Trophoblast cell (in vitro differentiated cells and primary cell): ENCODE results near the gene SHROOM2.

Source experiments
- DNase-seq, 2 donors: peaks; one replicate each; pipeline ENCODE4 v3.0.0-alpha.2; 2016
- H2AFZ ChIP-seq: 2 replicates; pipeline ENCODE4 v1.6.1; 2013; ENCODE audit warnings: low read length, moderate library complexity, mild to moderate bottlenecking; ENCODE audit not compliant: insufficient read depth, poor library complexity
- H2AK5ac ChIP-seq: 2 replicates; pipeline ENCODE4 v1.6.1; 2013; ENCODE audit warnings: mild to moderate bottlenecking, low read length
- H2BK120ac ChIP-seq: 2 replicates; pipeline ENCODE4 v1.6.1; 2013; ENCODE audit warnings: low read length, mild to moderate bottlenecking, moderate library complexity; ENCODE audit not compliant: insufficient read depth, poor library complexity
- H2BK12ac ChIP-seq: 2 replicates; pipeline ENCODE4 v1.6.1; 2013; ENCODE audit warnings: mild to moderate bottlenecking, low read length, moderate library complexity
- H2BK5ac ChIP-seq: 2 replicates; pipeline ENCODE4 v1.6.1; 2013; ENCODE audit warnings: low read length, low read depth, moderate library complexity, mild to moderate bottlenecking; ENCODE audit not compliant: poor library complexity
- H3K14ac ChIP-seq: 2 replicates; pipeline ENCODE4 v1.6.1; 2013; ENCODE audit warnings: mild to moderate bottlenecking, low read length
- H3K18ac ChIP-seq: 2 replicates; pipeline ENCODE4 v1.6.1; 2013; ENCODE audit warnings: mild to moderate bottlenecking, low read length
- H3K23ac ChIP-seq: 2 replicates; pipeline ENCODE4 v1.6.1; 2013; ENCODE audit warnings: low read length
- H3K27ac ChIP-seq: 2 replicates; pipeline ENCODE4 v1.5.1; 2013; ENCODE audit warnings: low read depth, mild to moderate bottlenecking, inconsistent platforms, low read length, moderate library complexity
- H3K27me3 ChIP-seq: 2 replicates; pipeline ENCODE4 v1.6.1; 2013; ENCODE audit warnings: inconsistent platforms, mild to moderate bottlenecking, low read length, moderate library complexity; ENCODE audit not compliant: insufficient read depth
- H3K36me3 ChIP-seq, 2 experiments: 1 replicate in 1 of 2; 2 replicates in 1 of 2; pipeline ENCODE4 v1.6.1; 2013; ENCODE audit warnings: low read length in 2 of 2, mild to moderate bottlenecking in 2 of 2, moderate library complexity in 1 of 2; ENCODE audit not compliant: insufficient read depth in 2 of 2, control insufficient read depth in 1 of 2
- H3K4ac ChIP-seq: 2 replicates; pipeline ENCODE4 v1.6.1; 2013; ENCODE audit warnings: low read depth, mild to moderate bottlenecking, low read length, moderate library complexity
- H3K4me1 ChIP-seq, 2 experiments: 1 replicate in 1 of 2; 2 replicates in 1 of 2; pipeline ENCODE4 v1.6.1; 2013; ENCODE audit warnings: low read length in 2 of 2, mild to moderate bottlenecking in 2 of 2, moderate library complexity in 1 of 2; ENCODE audit not compliant: insufficient read depth in 2 of 2, control insufficient read depth in 1 of 2
- H3K4me2 ChIP-seq: 2 replicates; pipeline ENCODE4 v1.6.1; 2013; ENCODE audit warnings: inconsistent platforms, mild to moderate bottlenecking, low read length, moderate library complexity
- H3K4me3 ChIP-seq: 2 replicates; pipeline ENCODE4 v1.5.1; 2013; ENCODE audit warnings: mild to moderate bottlenecking, low read depth, low read length, inconsistent platforms
- H3K79me1 ChIP-seq: one replicate; pipeline ENCODE4 v1.6.1; 2013; ENCODE audit warnings: low read length
- H3K79me2 ChIP-seq: 2 replicates; pipeline ENCODE4 v1.6.1; 2013; ENCODE audit warnings: low read length, mild to moderate bottlenecking; ENCODE audit not compliant: control insufficient read depth, insufficient read depth, poor library complexity
- H3K9ac ChIP-seq: 2 replicates; pipeline ENCODE4 v1.6.1; 2013; ENCODE audit warnings: mild to moderate bottlenecking, low read length
- H3K9me3 ChIP-seq: 2 replicates; pipeline ENCODE4 v1.6.1; 2013; ENCODE audit warnings: low read depth, mild to moderate bottlenecking, control low read depth, inconsistent platforms, low read length; ENCODE audit not compliant: insufficient read depth
- H4K12ac ChIP-seq: 2 replicates; pipeline ENCODE4 v1.6.1; 2013; ENCODE audit warnings: low read depth, mild to moderate bottlenecking, low read length, moderate library complexity
- H4K8ac ChIP-seq: 2 replicates; pipeline ENCODE4 v1.6.1; 2013; ENCODE audit warnings: low read depth, mild to moderate bottlenecking, low read length, moderate library complexity
- H4K91ac ChIP-seq: one replicate; pipeline ENCODE4 v1.6.1; 2013; ENCODE audit warnings: low read depth, mild to moderate bottlenecking, low read length, moderate library complexity
- WGBS: extraction: QIAGEN DNeasy Blood & Tissue Kit; methylation state at CpG from one replicate; pipeline ENCODE4 v1.1.7; 2013; ENCODE audit warnings: missing lambda C conversion rate; ENCODE audit not compliant: insufficient read length, insufficient coverage; ENCODE audit errors: extremely low coverage; 5-methylcytosine and 5-hydroxymethylcytosine counted together

Gene SHROOM2

GRCh38 chrX:9875801-9876200 is 89.6 kb downstream of the SHROOM2 start:
- Histone ChIP-seq H2AFZ (no peak overlapping the region), H4K12ac (no peak overlapping the region), H2BK5ac (no peak overlapping the region), H3K9me3 (no peaks in the 10 kb centered on the region), H3K27ac (no peak overlapping the region), H2AK5ac (no peak overlapping the region), H3K18ac (no peak overlapping the region), H3K36me3 (peaks cover 3 to 4% of the 10 kb centered on the region in 2 experiments), H3K4ac (no peak overlapping the region), H3K4me3 (no peak overlapping the region), H3K14ac (no peak overlapping the region), H2BK12ac (no peak overlapping the region), H4K8ac (no peak overlapping the region), H2BK120ac (no peak overlapping the region), H3K27me3 (no peaks in the 10 kb centered on the region), H3K23ac (no peak overlapping the region), H3K4me1 (peaks cover 5 to 34% of the 10 kb centered on the region in 2 experiments), H3K9ac (no peak overlapping the region), H3K79me2 (peaks cover 4% of the 10 kb centered on the region), H4K91ac (no peak overlapping the region), H3K4me2 (no peak overlapping the region), H3K79me1 (peaks cover 8% of the 10 kb centered on the region)
- no peak for DNase-seq
- no CpG with 5 or more reads among the region's 3 CpGs for WGBS

GRCh38 chrX:9876201-9876600 is 90.0 kb downstream of the SHROOM2 start:
- no peak overlapping the region for H3K27ac ChIP-seq
- peaks cover 5 to 32% of the 10 kb centered on the region in 2 experiments for H3K4me1 ChIP-seq
- no peak overlapping the region for H3K14ac ChIP-seq
- H4K8ac ChIP-seq: no peak overlapping the region
- no peak overlapping the region for H2BK12ac ChIP-seq
- peaks cover 3 to 4% of the 10 kb centered on the region in 2 experiments for H3K36me3 ChIP-seq
- H4K91ac ChIP-seq: no peak overlapping the region
- no peak overlapping the region for H2BK120ac ChIP-seq
- no peak overlapping the region for H3K4ac ChIP-seq
- no peak overlapping the region for H3K4me3 ChIP-seq
- no peak overlapping the region for H2BK5ac ChIP-seq
- peaks cover 8% of the 10 kb centered on the region for H3K79me1 ChIP-seq
- no peaks in the 10 kb centered on the region for H3K27me3 ChIP-seq
- H3K79me2 ChIP-seq: peaks cover 4% of the 10 kb centered on the region
- no peak overlapping the region for H3K18ac ChIP-seq
- no peak for DNase-seq
- H3K4me2 ChIP-seq: no peak overlapping the region
- H3K23ac ChIP-seq: no peak overlapping the region
- no peak overlapping the region for H3K9ac ChIP-seq
- no peaks in the 10 kb centered on the region for H3K9me3 ChIP-seq
- H2AK5ac ChIP-seq: no peak overlapping the region
- no peak overlapping the region for H4K12ac ChIP-seq
- H2AFZ ChIP-seq: no peak overlapping the region
- 100% methylated on average over 2 of the region's 4 CpGs for WGBS

- DNase-seq: no peak
- H3K4me1 ChIP-seq: peaks cover 6 to 37% of the 10 kb centered on the region in 2 experiments
- H3K79me2 ChIP-seq: peaks cover 6% of the 10 kb centered on the region
- H2AK5ac ChIP-seq: no peak overlapping the region
- no peak overlapping the region for H3K18ac ChIP-seq
- peaks cover 4 to 5% of the 10 kb centered on the region in 2 experiments for H3K36me3 ChIP-seq
- no peak overlapping the region for H2BK12ac ChIP-seq
- no peak overlapping the region for H2BK5ac ChIP-seq
- H3K23ac ChIP-seq: no peak overlapping the region
- no peaks in the 10 kb centered on the region for H3K27me3 ChIP-seq
- H4K12ac ChIP-seq: no peak overlapping the region
- no peak overlapping the region for H3K4ac ChIP-seq
- H3K27ac ChIP-seq: no peak overlapping the region
- no peak overlapping the region for H3K4me2 ChIP-seq
- no peaks in the 10 kb centered on the region for H3K9me3 ChIP-seq
- no peak overlapping the region for H4K91ac ChIP-seq
- H3K79me1 ChIP-seq: peaks cover 12% of the 10 kb centered on the region
- WGBS: no CpG with 5 or more reads among the region's 12 CpGs
- H3K14ac ChIP-seq: no peak overlapping the region
- no peak overlapping the region for H3K4me3 ChIP-seq
- no peak overlapping the region for H2BK120ac ChIP-seq
- H4K8ac ChIP-seq: no peak overlapping the region
- no peak overlapping the region for H3K9ac ChIP-seq
- no peak overlapping the region for H2AFZ ChIP-seq
These were observed 92.1 kb downstream of the SHROOM2 start for GRCh38 chrX:9878146-9878820.

- Histone ChIP-seq H3K18ac (peak overlapping the region; percentile 18), H3K4ac (peak overlapping the region; percentile 69), H3K14ac (no peak overlapping the region), H3K23ac (no peak overlapping the region), H3K9ac (no peak overlapping the region), H3K36me3 (peaks cover 6 to 7% of the 10 kb centered on the region in 2 experiments), H2BK5ac (no peak overlapping the region), H2AK5ac (peak overlapping the region; percentile 10), H3K9me3 (no peaks in the 10 kb centered on the region), H4K8ac (no peak overlapping the region), H4K91ac (peak overlapping the region; percentile 14), H3K4me1 (peaks cover 9 to 28% of the 10 kb centered on the region in 2 experiments), H3K27me3 (no peaks in the 10 kb centered on the region), H4K12ac (no peak overlapping the region), H3K4me2 (no peak overlapping the region), H2BK120ac (no peak overlapping the region), H3K79me1 (peaks cover 6% of the 10 kb centered on the region), H3K27ac (no peak overlapping the region), H3K79me2 (peaks cover 8% of the 10 kb centered on the region), H3K4me3 (no peak overlapping the region), H2BK12ac (peak overlapping the region; percentile 17), H2AFZ (no peak overlapping the region)
- DNase-seq: no peak
- no CpG with 5 or more reads among the region's 13 CpGs for WGBS
These were observed 94.0 kb downstream of the SHROOM2 start for GRCh38 chrX:9880237-9880636.
